ENCODE measurements around the gene NACA2. TPM values are rescaled to one million over a fixed set of nuclear protein-coding genes. Genes with fewer than 3 reads are reported as not detected.

NACA2 gene
- total and polyA plus RNA-seq, 8 donors, result 1.5 to 6.4 (median 2.3) TPM; not detected in 2

- no peaks in the 10 kb centered on the region for H3K36me3 ChIP-seq
- TF ChIP-seq CTCF (IDR thresholded peaks at IDR 0.05), result no peak
- no peak overlapping the region for H3K4me3 ChIP-seq
- H3K27ac ChIP-seq, result no peak overlapping the region
- intact Hi-C loops (cut with DNase I), result no loop called here
- H3K4me1 ChIP-seq, result no peaks in the 10 kb centered on the region
- DNase-seq, result no peak
- H3K9me3 ChIP-seq, result peaks cover 0 to 18% of the 10 kb centered on the region in 2 donors
- peaks cover 0 to 18% of the 10 kb centered on the region in 2 donors for H3K27me3 ChIP-seq
- ATAC-seq, result no peak
These were observed 45.6 kb downstream of the NACA2 start for GRCh38 chr17:61545335-61545938.

GRCh38 chr17:61543786-61544415 lies 47.1 kb downstream of the NACA2 start:
- Histone ChIP-seq H3K4me1 (no peaks in the 10 kb centered on the region), H3K27me3 (peaks cover 0 to 4% of the 10 kb centered on the region in 2 donors), H3K4me3 (no peak overlapping the region), H3K27ac (no peak overlapping the region), H3K9me3 (peaks cover 0 to 20% of the 10 kb centered on the region in 2 donors), H3K36me3 (no peaks in the 10 kb centered on the region)
- intact Hi-C loops (cut with DNase I), result no loop called here
- DNase-seq (no peak), ATAC-seq (no peak)
- TF ChIP-seq CTCF (IDR thresholded peaks at IDR 0.05), result no peak

DNA sequence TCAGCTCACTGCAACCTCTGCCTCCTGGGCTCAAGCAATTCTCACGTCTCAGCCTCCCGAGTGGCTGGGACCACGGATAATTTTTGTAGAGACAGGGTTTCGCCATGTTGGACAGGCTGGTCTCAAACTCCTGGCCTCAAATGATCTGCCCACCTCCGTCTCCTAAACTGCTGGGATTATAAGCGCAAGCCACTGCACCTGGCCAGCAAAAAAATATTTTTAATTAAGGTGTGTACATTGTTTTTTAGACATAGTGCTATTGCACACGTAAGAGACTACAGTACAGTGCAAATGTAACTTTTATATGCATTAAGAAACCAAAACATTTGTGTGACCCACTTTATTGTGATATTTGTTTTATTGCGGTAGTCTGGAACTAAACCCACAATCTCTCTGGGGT lies 49.0 kb downstream of the NACA2 start:
- Histone ChIP-seq H3K9me3 (peaks cover 0 to 20% of the 10 kb centered on the region in 2 donors), H3K27me3 (no peaks in the 10 kb centered on the region), H3K36me3 (no peaks in the 10 kb centered on the region), H3K27ac (no peak overlapping the region), H3K4me3 (no peak overlapping the region), H3K4me1 (no peaks in the 10 kb centered on the region)
- intact Hi-C loops (cut with DNase I), result no loop called here
- TF ChIP-seq CTCF (IDR thresholded peaks at IDR 0.05), result no peak
- ATAC-seq (no peak), DNase-seq (no peak)

DNA sequence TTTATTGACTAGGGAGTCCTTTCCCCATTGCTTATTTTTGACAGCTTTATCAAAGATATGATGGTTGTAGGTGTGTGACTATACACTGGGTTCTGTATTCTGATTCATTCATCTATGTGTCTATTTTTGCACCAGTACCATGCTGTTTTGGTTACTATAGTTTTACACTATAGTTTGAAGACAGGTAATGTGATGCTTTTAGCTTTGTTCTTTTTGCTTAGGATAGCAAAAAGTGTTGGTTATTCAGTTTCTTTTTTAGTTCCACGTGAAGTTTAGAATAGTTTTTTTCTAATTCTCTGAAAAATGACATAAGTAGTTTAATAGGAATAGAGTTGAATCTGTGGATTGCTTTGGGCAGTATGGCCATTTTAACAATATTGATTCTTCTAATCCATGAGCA lies 50.1 kb downstream of the NACA2 start:
- no peak for ATAC-seq
- DNase-seq, result no peak
- Histone ChIP-seq H3K4me1 (no peaks in the 10 kb centered on the region), H3K27me3 (no peaks in the 10 kb centered on the region), H3K36me3 (no peaks in the 10 kb centered on the region), H3K27ac (no peak overlapping the region), H3K9me3 (peaks cover 0 to 20% of the 10 kb centered on the region in 2 donors), H3K4me3 (no peak overlapping the region)
- intact Hi-C loops (cut with DNase I), result no loop called here
- no peak for TF ChIP-seq CTCF (IDR thresholded peaks at IDR 0.05)

Other genes with a start within 250 kb of the NACA2 start
- 100 to 1,000 TPM; 104 to 119 TPM for gene TBX2, start 191.4 kb downstream of the NACA2 start, total RNA-seq
- gene TBX2, start 191.4 kb downstream of the NACA2 start, polyA plus RNA-seq (ENCODE audit: insufficient read length in 6 of 6), result 100 to 1,000 TPM; 134 to 258 (median 176) TPM
- 10 to 100 TPM; 21.2 to 29.3 TPM for gene TBX4, start 138.8 kb downstream of the NACA2 start, total RNA-seq
- gene TBX4, start 138.8 kb downstream of the NACA2 start, polyA plus RNA-seq (ENCODE audit: insufficient read length in 6 of 6), result 100 to 1,000 TPM; 155 to 190 (median 171) TPM

Measured in left lung (tissue), 10 donors.